NCI-H510A (cell line): ENCODE data around the gene MSRB3.
"Not testable (repeated sequence)": the region's sequence is repeated elsewhere in the genome, so short reads cannot be mapped to it uniquely, and the experiment has no call there.

Experiments used
- DNase-seq: peaks from one replicate; lab custom pipeline; 2025; lab: John Stamatoyannopoulos, UW

MSRB3 gene

DNA sequence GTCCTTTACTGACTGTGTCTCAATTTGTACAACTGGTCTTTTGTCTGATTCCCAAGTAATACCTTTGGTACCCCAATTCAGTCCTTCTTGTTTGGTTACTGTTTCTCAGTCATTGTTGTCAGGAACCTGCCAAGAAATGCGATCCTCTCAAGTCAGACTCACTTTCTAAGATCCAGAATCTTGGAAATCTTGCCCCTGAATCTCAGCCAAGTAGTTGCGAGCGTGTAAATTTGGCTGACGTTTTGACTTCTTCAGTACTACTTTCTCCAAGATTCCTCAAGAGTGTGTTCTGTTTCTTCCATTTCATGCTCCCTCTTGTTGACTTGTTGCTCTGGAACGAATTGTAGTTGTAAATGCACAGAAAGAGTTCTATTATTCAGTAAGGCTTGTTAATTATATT lies 114.0 kb downstream of the MSRB3 start:
- no peak for DNase-seq

DNA sequence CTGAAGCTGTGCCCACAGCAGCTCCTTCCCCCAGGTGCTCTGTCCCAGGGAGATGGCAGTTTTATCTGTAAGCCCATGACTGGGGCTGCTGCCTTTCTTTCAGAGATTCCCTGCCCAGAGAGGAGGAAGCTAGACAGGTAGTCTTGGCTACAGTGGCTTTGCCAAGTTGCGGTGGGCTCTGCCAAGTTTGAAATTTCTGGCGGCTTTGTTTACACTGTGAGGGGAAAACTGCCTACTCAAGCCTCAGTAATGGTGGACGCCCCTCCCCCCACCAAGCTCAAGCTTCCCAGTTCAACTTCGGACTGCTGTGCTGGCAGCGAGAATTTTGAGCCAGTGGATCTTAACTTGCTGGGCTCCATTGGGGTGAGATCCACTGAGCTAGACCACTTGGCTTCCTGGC lies 124.7 kb downstream of the MSRB3 start:
- DNase-seq = no peak

DNA sequence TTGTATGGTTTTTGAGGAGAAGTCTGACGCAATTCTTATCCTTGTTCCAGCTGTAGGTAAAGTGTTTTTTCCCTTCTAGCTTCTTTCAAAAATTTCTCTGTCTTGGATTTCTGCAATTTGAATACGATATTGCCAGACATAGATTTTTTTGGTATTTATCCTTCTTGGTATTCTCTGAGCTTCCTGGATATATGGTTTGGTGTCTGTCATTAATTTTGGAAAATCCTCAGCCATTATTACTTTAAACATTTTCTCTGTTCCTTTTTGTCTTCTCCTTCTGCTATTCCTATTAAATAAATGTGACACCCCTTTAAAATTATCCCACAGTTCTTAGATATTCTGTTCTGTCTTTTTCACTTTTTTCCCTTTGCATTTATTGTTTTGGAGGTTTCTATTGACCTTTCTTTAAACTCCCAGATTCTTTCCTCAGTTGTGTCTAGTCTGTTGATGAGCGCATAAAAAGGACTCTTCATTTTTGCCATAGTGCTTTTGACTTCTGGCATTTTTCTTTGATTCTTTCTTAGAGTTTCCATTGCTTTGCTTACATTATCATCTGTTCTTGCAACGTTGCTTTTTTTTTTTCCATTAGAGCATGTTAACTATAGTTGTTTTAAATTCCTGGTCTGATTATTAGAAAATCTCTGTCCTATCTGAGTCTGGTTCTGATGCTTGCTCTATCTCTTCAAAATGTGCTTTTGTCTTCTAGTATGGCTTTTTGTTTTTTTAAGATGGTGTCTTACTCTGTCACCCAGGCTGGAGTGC lies 129.1 kb downstream of the MSRB3 start:
- no peak for DNase-seq

DNA sequence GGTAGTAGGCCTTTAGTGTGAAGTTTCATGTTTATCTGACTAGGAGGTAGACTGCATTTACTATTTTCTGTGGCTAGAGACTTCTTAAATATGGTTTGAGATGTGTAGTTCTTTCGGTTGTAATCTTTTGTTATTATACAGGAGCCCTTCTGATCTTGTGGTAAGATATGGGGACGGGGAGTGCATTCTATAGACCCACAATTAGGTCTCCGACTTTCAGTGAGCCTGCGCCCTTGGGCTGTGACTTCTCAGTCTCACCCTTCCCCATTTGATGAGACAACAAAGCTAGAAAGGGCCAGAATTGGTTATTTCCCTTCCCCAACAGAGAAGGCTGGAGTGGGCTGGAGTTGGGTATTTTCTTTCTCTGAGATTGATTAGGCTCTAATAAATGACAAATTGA lies 130.0 kb downstream of the MSRB3 start:
- DNase-seq = no peak

DNA sequence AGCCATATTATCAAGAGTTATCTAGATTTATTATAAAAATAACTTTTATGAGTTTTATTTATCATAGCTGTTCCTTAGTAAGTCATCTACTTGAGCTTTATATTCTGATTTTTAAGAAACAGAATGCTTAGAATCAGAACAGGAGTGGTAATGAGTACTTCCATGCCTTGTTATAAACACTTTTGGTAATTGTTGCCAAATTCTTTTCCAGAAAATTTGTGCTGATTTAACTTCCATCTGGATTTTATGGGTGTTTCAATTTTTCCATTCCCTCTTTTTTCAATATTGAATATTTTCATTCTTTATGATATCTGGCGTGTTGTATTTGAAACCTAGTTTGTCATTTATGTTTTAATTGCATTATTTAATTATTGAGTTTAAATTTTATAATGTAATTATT lies 131.2 kb downstream of the MSRB3 start:
- DNase-seq = no peak

DNA sequence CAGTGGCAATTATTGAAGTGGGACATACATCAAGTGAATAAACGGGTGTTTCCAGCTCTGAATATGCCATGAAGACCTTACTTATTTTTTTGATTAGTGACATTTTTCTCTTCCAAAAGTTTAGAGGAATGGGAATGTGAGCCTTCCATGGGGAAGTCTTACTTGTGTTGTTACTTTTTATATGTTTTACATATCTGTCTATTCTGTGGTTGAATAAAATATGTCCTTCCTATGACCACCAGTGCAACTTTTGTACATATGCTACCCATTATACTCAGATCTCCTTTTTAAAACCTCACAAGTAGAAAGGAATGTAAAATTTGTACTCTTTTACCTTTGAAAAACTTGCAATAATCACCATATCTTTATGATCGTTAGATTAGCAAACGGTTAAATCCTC lies 132.7 kb downstream of the MSRB3 start:
- no peak for DNase-seq

DNA sequence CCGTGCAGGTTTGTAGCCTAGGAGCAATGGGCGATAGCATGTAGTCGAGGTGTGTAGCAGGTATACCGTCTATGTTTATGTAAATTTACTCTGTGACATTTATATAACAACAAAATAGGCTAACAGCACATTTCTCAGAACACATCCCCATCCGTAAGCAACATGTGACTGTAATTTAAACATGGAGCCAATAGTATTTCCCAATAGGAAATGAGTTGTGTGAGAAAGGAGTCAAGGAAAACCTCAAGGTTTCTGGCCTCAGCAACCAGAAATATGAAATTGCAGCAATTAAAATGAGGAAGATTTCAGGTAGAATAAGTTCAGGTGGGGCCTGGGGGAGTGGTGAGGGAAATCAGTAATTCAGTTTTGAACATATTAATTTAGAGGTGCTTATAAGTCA lies 136.0 kb downstream of the MSRB3 start:
- no peak for DNase-seq

DNA sequence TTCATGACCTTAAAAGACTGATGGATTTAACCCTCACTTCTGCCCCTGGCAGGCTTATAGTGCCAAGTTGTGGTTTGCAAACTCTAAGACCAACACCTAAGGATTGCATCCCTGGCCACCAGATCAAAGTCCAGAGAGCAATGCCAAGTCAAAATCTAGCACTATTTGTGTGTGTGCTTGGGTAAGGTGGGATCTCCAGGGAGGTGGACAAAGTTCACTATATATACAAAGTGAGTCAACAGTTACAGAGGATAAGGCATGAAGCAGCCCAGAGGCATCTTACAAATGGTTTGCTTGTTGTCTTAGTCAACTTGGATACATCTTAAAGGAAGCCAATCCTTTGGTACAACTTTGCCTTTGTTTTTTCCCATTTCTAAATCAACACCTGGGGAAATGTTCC lies 137.3 kb downstream of the MSRB3 start:
- no peak for DNase-seq

DNA sequence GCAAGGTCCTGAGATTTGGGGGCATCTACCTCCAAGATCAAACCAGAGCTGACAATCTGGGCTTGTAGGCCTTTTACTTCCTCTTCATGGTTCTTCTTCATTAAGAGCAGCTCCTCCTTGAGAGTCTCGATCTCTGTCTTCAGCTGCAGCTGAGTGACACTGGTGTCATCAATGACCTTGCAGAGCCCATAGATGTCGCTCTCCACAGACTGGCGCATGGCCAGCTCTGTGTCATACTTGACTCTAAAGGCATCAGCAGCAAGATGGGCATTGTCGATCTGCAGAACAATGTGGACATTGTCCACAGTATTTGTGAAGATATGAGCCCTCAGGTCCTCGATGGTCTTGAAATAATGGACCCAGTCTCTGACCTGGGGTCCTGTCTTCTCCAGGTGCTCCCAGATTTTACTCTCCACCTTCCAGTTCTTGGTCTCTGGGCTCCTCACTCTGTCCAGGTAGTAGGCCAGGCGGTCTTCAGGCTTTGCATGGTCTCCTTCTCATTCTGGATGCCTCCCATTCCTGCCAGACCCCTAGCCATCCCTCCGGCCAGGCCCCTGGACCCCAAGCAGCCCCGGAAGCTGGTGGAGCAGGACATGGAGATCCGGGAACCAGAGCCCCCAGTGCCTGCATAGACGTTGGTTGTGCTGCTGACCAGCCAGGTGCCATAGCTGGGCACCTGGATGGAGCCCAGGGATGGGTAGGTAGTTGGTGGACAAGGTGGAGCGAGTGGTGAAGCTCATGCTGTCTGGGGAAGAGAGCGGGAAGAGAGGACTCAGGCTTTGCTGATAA lies 141.0 kb downstream of the MSRB3 start:
- DNase-seq = no peak

DNA sequence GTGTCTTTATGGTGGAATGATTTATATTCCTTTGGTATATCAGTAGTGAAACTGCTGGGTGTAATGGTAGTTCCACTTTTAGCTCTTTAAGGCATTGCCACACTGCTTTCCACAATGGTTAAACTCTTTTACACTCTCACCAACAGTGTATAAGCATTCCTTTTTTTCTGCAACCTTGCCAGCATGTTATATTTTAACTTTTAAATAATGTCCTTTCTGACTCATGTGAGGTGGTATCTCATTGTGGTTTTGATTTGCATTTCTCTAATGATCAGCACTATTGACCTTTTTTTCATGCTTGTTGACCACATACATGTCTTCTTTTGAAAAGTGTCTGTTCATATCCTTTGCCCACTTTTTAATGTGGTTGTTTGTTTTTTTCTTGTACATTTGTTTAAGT lies 142.5 kb downstream of the MSRB3 start:
- no peak for DNase-seq

DNA sequence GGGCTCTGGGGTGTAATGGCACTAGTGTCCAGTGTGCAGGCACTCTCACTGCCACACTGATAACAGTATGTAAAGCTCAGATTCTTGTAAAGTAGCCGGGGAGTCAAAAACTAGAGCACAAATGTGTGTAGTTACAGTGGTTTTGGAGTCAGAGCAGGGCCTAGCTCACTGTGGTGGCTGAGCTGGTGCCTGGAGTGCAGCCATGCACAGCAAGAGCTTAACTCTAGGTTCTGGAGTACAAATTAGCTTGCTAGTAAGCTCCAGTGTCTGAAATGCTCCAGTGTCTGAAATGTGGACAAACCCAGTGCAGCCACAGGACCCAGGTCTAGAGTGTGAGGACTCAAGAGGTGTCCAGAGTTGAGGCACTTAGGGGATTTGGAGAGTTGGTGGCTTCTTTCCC lies 149.2 kb downstream of the MSRB3 start:
- DNase-seq = no peak

DNA sequence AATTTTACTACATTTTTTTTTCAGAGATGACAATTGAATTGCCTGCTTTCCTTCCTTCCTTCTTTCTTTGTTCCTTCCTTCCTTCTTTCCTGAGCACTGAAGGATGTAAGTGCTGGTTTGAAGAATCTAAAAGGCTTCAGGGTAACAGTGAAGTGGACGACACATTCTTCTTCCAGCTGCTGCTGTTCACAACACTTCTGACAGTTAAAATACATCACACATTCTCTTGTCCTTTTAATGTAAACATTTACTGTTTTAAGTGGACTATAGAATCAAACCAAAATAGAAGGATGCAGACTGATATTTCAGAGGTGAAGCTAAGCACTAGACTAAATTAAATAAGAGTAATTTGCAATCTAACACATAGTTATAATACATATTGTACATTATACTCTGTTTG lies 151.5 kb downstream of the MSRB3 start:
- no peak for DNase-seq

DNA sequence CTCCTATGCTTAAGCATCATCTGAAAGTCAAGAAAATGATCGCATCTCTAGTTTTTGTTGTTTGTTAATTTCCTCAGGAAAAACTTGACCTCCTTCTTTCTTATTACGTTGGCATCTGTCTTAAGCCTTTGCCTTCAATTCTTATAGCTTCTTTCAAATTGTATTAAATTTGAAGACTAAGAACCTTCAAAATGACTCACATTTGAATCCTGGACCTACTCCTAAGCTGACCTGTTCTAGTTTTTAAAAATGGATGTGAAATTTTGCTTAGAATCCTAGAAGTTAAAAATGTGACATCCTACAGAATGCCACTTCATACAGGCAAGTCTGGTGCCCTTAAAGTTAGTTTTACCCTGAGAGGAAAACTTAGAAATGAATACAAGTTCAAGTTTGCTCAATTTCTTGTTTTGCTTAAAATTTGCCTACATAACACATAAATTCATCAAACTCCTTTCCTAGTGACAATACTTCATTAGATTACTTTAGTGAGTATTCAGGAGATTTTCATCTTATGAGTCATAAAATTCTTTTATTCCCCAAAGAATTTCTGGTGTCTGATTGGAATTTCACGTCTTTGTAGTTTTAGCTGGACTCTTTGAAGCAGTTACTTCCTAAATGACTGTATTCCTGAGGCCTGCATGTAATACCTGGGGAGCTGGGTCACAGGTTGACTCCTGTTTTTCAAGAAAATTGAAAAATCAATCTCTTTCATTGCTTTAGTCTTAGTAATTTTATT lies 152.3 kb downstream of the MSRB3 start:
- DNase-seq = no peak

DNA sequence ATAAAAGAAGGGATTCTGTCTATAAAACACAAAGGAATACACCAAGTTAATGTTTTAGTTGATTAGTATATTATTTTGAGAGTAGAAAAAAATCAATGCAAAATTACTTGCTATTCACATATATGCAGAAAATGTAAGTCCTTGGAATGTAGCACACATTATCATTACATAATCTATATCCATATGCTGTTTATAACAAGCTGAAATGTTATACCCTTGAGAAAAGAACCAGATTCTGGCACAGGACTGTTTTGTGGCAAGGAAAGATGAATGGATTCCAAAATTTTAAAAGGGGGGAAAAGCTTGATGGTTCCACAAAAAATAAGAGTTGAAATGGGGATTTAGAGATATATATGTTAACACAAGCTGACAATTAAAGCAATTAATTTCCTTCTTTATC lies 153.6 kb downstream of the MSRB3 start:
- DNase-seq = no peak

DNA sequence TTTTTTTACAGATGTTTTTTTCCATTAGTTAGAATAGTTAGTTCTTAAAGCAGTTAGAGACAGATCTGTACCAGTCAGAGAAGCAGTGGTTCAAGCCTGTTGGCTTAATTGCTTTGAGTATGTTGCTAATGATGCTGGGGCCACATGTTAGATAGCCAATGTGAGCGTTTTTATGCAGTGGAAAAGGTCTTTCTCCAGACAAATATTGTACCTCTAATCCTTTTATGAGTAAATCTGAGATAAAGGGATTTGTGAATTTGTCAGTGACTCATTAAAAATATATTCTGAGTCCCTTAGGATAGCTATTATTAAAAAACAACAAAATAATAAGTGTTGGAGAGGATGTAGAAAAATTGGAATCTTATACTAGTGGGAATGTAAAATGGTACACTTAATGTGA lies 154.2 kb downstream of the MSRB3 start:
- no peak for DNase-seq

DNA sequence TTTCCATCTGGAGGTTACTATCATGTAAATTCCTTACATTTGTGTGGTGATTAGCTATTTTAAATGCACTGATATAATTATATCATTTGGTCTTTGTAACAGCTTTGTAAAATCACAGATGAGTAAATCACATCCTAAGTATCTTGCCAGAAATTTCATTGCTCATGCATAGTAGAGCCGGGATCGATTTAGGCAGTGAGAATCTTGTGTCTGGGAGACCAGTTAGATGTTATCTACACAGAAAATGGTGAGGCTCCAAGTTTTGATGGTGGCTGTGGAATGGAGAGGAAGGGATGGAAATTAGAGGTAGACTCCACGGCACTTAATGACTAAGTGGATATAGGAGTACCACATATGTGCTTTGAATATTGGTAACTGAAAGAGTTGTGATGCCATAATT lies 156.3 kb downstream of the MSRB3 start:
- no peak for DNase-seq

DNA sequence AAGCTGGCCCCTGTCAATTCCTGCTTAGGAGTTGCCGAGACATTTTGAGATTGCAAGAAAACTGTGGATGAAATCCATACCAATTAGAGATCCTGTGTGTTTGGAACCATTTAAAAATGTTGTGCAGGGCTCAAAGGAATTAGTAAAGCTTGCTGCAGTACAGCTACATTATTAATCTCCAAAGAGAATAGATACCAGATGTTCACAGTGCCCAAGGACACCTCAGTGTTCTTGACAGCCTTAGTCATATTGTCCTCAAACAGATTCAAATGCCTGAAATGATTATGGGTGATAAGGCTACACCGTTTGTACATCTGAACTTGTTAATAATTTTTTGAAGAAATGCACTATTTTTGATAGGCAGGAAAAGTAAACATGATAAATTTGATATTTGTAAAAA lies 164.6 kb downstream of the MSRB3 start:
- DNase-seq = no peak

DNA sequence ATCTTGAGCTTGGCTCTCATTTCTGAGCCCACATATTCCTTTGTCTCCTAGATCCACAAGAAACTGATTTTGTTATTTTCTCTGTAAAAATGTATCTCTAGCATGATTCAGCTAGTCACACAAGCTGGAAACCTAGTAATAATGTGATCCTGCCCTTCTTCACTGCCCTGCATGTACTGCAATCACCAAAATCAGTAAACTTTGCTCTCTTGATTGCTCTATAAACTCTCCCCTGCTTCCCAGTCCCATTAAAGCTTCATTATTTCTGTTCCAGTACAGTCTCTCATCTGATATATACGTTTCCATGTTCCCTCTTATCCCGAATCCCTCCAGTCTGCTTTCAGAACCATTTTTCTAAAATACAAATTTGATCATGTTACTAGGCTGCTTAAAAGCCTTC lies 166.5 kb downstream of the MSRB3 start:
- no peak for DNase-seq

DNA sequence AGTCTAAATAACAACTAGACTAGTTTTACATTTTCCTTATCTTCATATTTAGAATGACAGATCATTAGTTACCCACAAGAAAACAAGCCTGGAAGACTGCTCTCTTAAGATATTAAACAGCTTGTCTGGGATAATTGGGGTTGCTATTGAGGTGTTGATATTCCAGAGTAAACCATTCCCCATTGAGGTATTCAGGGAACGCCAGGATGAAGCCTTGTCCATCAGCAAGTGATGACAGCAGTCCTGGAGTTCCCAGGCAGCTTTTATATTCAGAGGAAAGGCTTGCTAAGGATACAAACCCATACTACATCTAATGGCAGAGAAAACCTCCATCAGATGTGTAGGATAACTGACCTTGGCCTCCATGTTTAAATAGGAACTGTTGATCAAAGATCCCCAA lies 168.4 kb downstream of the MSRB3 start:
- no peak for DNase-seq

DNA sequence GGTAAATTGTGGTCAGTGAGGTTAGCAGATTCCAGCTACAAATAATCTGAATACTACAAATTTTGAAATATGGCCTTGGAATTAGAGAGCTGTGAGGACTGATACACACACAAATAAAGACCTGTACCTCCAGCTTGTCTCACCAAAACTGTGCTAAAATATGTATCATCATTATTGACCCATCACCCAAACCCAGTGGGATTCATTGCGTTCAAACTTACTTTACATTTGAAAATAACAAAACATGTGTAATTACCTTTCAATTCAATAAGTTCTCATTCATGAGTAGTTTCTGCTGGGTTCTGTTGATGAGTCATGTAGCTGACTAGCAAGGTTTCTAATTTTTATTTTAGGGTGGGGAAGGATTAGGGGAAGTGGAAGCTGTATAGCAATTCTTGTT lies 170.9 kb downstream of the MSRB3 start:
- DNase-seq = no peak

DNA sequence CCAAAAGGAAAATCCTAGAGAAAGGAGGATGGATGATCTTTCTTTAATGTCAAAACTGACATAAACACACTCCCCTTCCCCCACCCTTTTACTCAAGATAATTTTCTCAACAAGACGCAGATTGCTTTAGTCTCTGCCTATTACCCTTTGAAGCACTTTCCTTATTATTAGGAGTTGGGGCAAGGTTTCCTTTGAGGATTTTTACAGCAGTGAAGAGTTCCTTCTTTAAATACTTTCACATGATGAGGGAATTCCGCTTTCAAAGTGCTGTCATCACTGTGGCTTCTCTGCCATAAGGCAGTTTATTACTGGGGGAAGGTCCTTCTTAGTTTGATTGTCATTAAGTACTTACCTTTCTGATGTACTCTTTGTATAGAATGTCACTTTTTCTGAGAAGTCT lies 172.1 kb downstream of the MSRB3 start:
- no peak for DNase-seq

DNA sequence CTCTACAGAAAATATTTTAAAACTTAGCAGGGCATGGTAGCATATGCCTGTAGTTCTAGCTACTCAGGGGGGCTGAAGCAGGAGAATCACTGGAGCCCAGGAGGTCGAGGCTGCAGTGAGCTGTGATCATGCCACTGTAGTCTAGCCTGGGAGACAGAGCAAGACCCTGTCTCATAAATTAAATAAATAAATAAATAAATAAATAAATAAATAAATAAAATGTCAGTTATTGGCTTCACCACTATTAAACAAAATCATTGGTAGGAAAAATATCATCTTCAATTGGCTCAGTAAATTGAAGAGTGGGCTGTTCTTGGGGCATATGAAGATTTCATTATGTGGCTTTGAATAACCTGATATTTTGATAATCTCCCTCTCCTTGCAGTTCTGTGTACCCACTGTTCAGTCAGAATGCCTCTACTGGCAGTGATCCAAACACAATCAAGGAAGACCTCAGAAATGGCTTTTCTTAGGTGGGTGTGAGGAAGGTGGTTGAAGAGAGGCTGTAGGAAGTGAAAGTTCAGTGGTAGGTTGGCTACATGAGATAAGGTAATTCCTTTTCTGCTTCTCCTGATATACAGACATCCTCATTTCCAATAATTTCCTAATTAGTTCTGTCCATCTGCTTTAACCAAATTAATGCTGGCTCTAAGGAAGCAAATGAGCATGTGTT lies 175.8 kb downstream of the MSRB3 start:
- DNase-seq = no peak

DNA sequence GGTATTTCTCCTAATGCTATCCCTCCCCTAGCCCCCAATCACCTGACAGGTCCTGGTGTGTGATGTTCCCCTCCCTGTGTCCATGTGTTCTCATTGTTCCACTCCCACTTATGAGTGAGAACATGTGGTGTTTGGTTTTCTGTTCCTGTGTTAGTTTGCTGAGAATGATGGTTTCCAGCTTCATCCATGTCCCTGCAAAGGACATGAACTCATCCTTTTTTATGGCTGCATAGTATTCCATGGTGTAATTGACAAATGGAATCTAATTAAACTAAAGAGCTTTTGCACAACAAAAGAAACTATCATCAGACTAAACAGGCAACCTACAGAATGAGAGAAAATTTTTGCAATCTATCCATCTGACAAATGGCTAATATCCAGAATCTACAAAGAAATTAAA lies 178.9 kb downstream of the MSRB3 start:
- not testable (repeated sequence) for DNase-seq
